ENCODE measurements around the gene KIFC3. TPM values are rescaled to one million over a fixed set of nuclear protein-coding genes. Genes with fewer than 3 reads are reported as not detected.
A peak's percentile ranks its signal among the peaks of the same experiment; 100 is the strongest.

The KIFC3 gene
- total and polyA plus RNA-seq, 2 of the 8 experiments (the other 6 are each of a cell fraction or from before 2014, with no cell fraction given) = 2.1 to 7.1 TPM

DNA sequence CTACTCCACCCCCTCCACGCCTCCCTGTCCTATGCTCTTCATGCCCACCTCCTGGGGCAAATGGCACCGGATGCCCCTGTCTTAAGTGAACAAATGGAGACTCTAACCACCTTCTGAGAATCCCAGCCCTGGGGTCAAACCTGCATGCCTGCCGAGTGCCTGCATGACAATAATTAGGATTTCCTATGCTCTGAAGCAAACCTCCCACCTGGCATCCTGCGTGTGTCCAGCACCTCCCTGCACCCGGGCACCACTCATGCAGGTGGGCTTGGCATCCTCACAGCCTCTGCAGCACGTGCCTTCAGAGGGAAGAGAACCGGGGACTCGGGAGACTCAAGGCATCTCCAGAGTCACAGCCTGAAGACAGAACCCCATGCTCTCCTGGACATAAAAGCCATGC is 11.2 kb upstream of the KIFC3 start:
- POLR2A ChIA-PET (ENCODE audit: partially characterized antibody) = interaction anchor here (1.1 kb wide), 1 partner anchor 9 kb away, joined by 4 read pairs; no protein-coding TSS in a partner anchor
- no peak overlapping the region for H3K14ac ChIP-seq (ENCODE audit: insufficient read length)
- no peak overlapping the region for H3K18ac ChIP-seq (ENCODE audit: extremely low read depth, low read length)
- H3K4me2 ChIP-seq (ENCODE audit: insufficient read depth in 1 of 2, low read depth in 2 of 2, low read length in 2 of 2) = no peak overlapping the region
- H4K8ac ChIP-seq (ENCODE audit: extremely low read depth, insufficient read depth, low read length) = no peak overlapping the region
- no peak overlapping the region for H3K27ac ChIP-seq (ENCODE audit: low read depth, low read length)
- H3K23me2 ChIP-seq (ENCODE audit: low read depth, low read length) = no peaks in the 10 kb centered on the region
- peaks cover 0 to 2% (median 0%) of the 10 kb centered on the region in 4 experiments; a peak in 3 of 7 replicates for H3K27me3 ChIP-seq (replicated peaks in 1 of 4; ENCODE audit: control insufficient read depth in 3 of 4, extremely low read depth in 1 of 4, insufficient read depth in 3 of 4, low read length in 3 of 4)
- H2AFZ ChIP-seq (ENCODE audit: low read length) = no peak overlapping the region
- H3K4me3 ChIP-seq (ENCODE audit: extremely low read depth in 1 of 4, insufficient read depth in 2 of 4, low read depth in 3 of 4, low read length in 4 of 4) = no peak overlapping the region
- H4K91ac ChIP-seq (replicated peaks; ENCODE audit: insufficient read length, low read length) = no peak overlapping the region
- FAIRE-seq (no peak), DNase-seq (ENCODE audit: low read depth in 1 of 2, low spot score in 2 of 2) (no peak)
- no peak overlapping the region for H3K4ac ChIP-seq (replicated peaks; ENCODE audit: insufficient read length, low read depth, low read length)
- no peak overlapping the region for H2AK5ac ChIP-seq (ENCODE audit: low read depth, low read length)
- TF ChIP-seq, protein P1, sequence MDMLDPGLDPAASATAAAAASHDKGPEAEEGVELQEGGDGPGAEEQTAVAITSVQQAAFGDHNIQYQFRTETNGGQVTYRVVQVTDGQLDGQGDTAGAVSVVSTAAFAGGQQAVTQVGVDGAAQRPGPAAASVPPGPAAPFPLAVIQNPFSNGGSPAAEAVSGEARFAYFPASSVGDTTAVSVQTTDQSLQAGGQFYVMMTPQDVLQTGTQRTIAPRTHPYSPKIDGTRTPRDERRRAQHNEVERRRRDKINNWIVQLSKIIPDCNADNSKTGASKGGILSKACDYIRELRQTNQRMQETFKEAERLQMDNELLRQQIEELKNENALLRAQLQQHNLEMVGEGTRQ (IDR thresholded peaks at IDR 0.05; ENCODE audit: low read length) = no peak
- TF ChIP-seq RNF2 (IDR thresholded peaks at IDR 0.05; ENCODE audit: borderline replicate concordance, low read depth, low read length, missing control alignments, poor library complexity, severe bottlenecking) = no peak
- no peak for TF ChIP-seq ZNF274 (IDR thresholded peaks at IDR 0.05; ENCODE audit: borderline replicate concordance, extremely low read depth, low read length)
- no peak for TF ChIP-seq POLR2A (IDR thresholded peaks at IDR 0.05; ENCODE audit: control extremely low read depth in 1 of 2, low read depth in 2 of 2, low read length in 2 of 2)
- TF ChIP-seq POLR2AphosphoS5 (IDR thresholded peaks at IDR 0.05; ENCODE audit: low read depth, low read length) = no peak
- no peak for TF ChIP-seq SIX5 (IDR thresholded peaks at IDR 0.05; ENCODE audit: low read depth, low read length)
- TF ChIP-seq HDAC2 (IDR thresholded peaks at IDR 0.05; ENCODE audit: borderline replicate concordance in 1 of 2, low read depth in 2 of 2, low read length in 2 of 2) = no peak
- H2BK15ac ChIP-seq (ENCODE audit: low read length) = peak overlapping the region; percentile 92; the same call in 1 of the 2 replicates
- no peaks in the 10 kb centered on the region for H3K79me1 ChIP-seq (ENCODE audit: low read depth, low read length)
- H2BK120ac ChIP-seq (replicated peaks; ENCODE audit: low read depth, low read length) = no peak overlapping the region
- H3K4me1 ChIP-seq (replicated peaks in 1 of 4; ENCODE audit: control insufficient read depth in 3 of 4, insufficient read depth in 4 of 4, low read length in 3 of 4) = peaks cover 3 to 23% (median 14%) of the 10 kb centered on the region in 4 experiments
- H3K36me3 ChIP-seq (ENCODE audit: control insufficient read depth in 2 of 4, insufficient read depth in 4 of 4, low read length in 3 of 4) = no peaks in the 10 kb centered on the region
- H3K9ac ChIP-seq (replicated peaks in 1 of 4; ENCODE audit: extremely low read depth in 1 of 4, low read depth in 3 of 4, low read length in 3 of 4) = no peak overlapping the region
- peak overlapping the region; percentile 80; the same call in 1 of the 2 replicates for H2BK12ac ChIP-seq (ENCODE audit: low read depth, low read length)
- WGBS, 2 experiments (ENCODE audit: extremely low coverage in 1 of 2, insufficient coverage in 1 of 2, insufficient read length in 1 of 2, insufficient replicate concordance in 2 of 2, low coverage in 1 of 2, low lambda C conversion rate in 2 of 2, missing lambda C conversion rate in 1 of 2) = 87% methylated on average over 8 of the region's 8 CpGs; no CpG with 5 or more reads in 1 of the 2 experiments
- no peaks in the 10 kb centered on the region for H4K20me1 ChIP-seq (replicated peaks in 1 of 2; ENCODE audit: control insufficient read depth in 1 of 2, insufficient read depth in 2 of 2, low read length in 2 of 2)
- 0 out of 2 replicates have a peak overlapping the region, but pooled peaks have one; percentile 30 for H2BK5ac ChIP-seq (ENCODE audit: low read depth, low read length)
- H3K79me2 ChIP-seq (ENCODE audit: control insufficient read depth in 1 of 2, insufficient read depth in 2 of 2, low read length in 2 of 2) = no peaks in the 10 kb centered on the region
- H4K5ac ChIP-seq (ENCODE audit: insufficient read length, low read depth, low read length) = no peak overlapping the region
- no peaks in the 10 kb centered on the region for H3K9me3 ChIP-seq (ENCODE audit: insufficient read depth in 2 of 2, low read depth in 1 of 2, low read length in 1 of 2)
- CTCF ChIA-PET (ENCODE audit: partially characterized antibody) = interaction anchor here (0.8 to 2.1 kb wide), 5 partner anchors 10 to 35 kb away, joined by 3 to 6 read pairs (median 3); no protein-coding TSS in a partner anchor
- H3K23ac ChIP-seq (ENCODE audit: insufficient read length) = no peak overlapping the region
- H2BK20ac ChIP-seq (ENCODE audit: low read length) = no peak overlapping the region
- H3K56ac ChIP-seq (replicated peaks; ENCODE audit: insufficient read length, low read depth, low read length) = no peak overlapping the region
